SU-DHL-6 (cell line): ENCODE results near the gene NFATC2IP.

Experiments
- EZH2phosphoT487 ChIP-seq: fragments of 200-600 bp; sonication (generic), shearing (Covaris generic); conservative IDR thresholded peaks from 2 replicates; pipeline ENCODE4 v1.6.1; 2018; ENCODE audit warnings: mild to moderate bottlenecking, antibody characterized with exemption, low read length, moderate library complexity, mixed read lengths
- TF ChIP-seq, protein P1 (sequence below): fragments of 200-600 bp; sonication (generic); IDR thresholded peaks from one replicate; pipeline ENCODE4 v1.5.1; 2017; ENCODE audit warnings: antibody characterized with exemption, mild to moderate bottlenecking, low read length, moderate library complexity; ENCODE audit not compliant: insufficient read depth, poor library complexity, severe bottlenecking

DNA sequence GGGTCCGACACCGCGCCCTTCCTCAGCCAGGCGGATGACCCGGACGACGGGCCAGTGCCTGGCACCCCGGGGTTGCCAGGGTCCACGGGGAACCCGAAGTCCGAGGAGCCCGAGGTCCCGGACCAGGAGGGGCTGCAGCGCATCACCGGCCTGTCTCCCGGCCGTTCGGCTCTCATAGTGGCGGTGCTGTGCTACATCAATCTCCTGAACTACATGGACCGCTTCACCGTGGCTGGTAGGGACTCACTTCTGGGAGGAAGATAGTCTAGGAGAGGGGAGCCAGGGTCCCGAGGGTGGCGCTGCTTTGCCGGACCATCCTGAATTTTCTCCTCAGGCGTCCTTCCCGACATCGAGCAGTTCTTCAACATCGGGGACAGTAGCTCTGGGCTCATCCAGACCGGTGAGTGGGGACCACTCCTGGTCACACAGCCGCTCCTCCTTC lies 24.4 kb downstream of the NFATC2IP start:
- TF ChIP-seq, protein P1, sequence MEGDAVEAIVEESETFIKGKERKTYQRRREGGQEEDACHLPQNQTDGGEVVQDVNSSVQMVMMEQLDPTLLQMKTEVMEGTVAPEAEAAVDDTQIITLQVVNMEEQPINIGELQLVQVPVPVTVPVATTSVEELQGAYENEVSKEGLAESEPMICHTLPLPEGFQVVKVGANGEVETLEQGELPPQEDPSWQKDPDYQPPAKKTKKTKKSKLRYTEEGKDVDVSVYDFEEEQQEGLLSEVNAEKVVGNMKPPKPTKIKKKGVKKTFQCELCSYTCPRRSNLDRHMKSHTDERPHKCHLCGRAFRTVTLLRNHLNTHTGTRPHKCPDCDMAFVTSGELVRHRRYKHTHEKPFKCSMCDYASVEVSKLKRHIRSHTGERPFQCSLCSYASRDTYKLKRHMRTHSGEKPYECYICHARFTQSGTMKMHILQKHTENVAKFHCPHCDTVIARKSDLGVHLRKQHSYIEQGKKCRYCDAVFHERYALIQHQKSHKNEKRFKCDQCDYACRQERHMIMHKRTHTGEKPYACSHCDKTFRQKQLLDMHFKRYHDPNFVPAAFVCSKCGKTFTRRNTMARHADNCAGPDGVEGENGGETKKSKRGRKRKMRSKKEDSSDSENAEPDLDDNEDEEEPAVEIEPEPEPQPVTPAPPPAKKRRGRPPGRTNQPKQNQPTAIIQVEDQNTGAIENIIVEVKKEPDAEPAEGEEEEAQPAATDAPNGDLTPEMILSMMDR = no peak
- no peak for TF ChIP-seq EZH2phosphoT487
